ENCODE results near the gene MMS22L.
A peak's percentile ranks its signal among the peaks of the same experiment; 100 is the strongest.

Gene MMS22L

GRCh38 chr6:97145691-97146090 is 137.3 kb downstream of the MMS22L start:
- no peak for DNase-seq (ENCODE audit: low read depth)

DNA sequence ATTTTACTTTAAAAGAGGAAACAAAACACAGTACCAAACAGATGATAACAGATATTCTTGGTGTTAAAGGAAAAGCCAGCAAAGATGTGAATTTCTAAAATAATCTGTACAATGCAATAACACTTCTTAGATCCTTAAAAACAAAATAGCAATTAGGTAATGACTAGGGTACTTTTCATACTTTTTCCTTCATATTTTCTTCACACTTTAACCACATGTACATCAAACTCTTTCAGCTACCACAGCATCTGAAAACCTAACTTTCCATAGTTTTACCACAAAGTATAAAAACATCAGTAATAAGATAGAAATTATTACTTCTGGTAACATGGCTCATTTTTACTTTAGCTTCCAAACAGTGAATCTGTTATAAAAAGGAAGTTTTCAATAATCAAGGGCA is 141.3 kb downstream of the MMS22L start:
- no peak for DNase-seq (ENCODE audit: low read depth)

GRCh38 chr6:97138581-97138980 is 144.4 kb downstream of the MMS22L start:
- no peak for DNase-seq (ENCODE audit: low read depth)

DNA sequence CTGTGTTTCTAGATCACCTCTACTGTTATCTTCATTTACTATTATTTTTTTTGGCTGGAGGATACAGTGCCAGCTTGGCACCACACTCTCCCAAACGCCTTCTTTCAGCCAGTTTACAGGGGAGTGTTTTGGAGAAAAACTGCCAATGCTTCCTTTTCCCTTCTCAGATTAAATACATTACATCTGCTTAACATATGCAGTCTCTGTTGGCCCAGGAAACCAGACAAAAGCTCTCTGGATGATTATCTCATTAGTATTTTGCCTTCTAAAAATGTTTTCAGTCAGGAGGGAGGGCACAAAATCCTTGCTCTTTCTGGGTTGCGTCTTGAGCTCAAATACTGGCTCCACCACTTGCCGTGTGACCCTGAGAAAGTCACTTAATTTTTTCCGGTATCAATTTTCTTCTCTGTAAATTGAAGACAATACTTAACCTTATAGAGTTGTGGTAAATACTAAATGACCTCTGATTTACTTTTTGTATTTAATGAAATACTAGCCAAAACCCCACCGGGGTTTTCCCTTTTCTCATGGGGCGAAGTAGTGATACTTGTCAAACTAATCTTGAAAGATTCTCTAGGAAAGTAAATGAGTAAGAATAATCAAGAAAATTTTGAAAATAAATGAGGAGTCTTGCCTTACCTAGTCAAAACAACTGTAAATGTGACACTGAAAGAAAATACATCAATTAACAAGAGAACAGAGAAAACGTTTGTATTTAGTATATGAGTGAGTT is 146.2 kb downstream of the MMS22L start:
- DNase-seq (ENCODE audit: low read depth) = no peak

DNA sequence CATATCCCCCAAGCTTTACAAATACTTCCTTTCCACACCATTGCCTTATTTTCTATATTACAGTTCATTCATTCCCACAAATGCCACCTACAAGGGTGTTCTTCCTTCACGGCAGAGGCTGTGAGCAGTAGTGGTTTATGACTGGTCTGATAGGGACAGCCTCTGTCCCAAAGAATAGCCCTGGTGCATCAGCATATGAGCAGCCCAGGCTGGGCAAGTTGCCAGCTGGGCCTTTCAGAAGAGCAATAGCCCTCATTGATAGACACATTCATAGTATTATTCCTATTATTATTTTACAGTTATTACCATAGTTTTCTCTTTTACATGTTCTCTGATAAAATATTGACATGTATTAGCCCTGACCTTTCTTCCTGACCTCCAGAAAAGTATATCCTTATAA is 149.9 kb downstream of the MMS22L start:
- DNase-seq (ENCODE audit: low read depth) = no peak

DNA sequence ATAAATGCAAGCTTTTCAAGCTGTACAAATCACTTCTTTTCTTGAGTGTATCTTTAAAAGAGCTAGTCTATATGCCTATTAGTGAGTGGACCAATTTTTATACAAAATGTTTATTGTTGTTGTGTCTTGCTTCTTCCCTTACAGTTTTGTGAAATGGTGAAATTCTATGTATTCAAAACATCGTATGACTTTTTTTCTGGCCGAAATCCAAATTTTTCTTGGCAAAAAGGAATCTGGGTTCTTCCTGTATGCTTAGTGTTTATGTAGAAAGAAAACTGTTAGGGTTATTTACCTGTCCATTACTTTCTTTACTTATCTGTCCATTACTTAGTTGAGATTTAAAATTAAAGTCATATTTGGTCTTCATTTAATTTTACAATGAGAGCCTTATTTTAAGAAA is 153.9 kb downstream of the MMS22L start:
- no peak for DNase-seq (ENCODE audit: low read depth)

- DNase-seq (ENCODE audit: low read depth) = no peak
Observed at GRCh38 chr6:97128507-97128906, 154.5 kb downstream of the MMS22L start.

DNA sequence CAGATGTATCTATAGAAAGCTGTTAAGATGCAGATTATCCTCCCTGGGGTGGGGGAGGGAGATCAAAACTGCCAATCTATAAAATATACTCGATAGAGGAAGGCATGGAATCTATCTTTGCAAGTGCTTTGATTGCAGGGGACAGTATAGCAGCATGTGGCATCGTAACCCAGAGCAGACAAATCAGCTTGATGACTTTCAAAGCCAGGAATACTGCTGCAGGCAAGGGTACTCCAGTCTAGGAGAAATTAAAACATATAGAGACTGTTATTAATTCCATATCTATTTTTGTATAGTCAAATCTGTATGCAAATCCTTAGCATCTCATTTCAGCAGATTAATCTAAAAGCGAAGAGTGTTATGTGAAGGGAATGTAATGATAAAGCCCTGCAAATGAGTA is 159.4 kb downstream of the MMS22L start:
- no peak for DNase-seq (ENCODE audit: low read depth)

- DNase-seq (ENCODE audit: low read depth) = no peak
Observed at GRCh38 chr6:97123112-97123511, 159.9 kb downstream of the MMS22L start.

GRCh38 chr6:97120511-97120910 is 162.5 kb downstream of the MMS22L start:
- no peak for DNase-seq (ENCODE audit: low read depth)

- no peak for DNase-seq (ENCODE audit: low read depth)
Observed at GRCh38 chr6:97114645-97115044, 168.4 kb downstream of the MMS22L start.

GRCh38 chr6:97113170-97113569 is 169.8 kb downstream of the MMS22L start:
- peak; percentile 9 for DNase-seq (ENCODE audit: low read depth)

GRCh38 chr6:97111243-97111642 is 171.8 kb downstream of the MMS22L start:
- no peak for DNase-seq (ENCODE audit: low read depth)

DNA sequence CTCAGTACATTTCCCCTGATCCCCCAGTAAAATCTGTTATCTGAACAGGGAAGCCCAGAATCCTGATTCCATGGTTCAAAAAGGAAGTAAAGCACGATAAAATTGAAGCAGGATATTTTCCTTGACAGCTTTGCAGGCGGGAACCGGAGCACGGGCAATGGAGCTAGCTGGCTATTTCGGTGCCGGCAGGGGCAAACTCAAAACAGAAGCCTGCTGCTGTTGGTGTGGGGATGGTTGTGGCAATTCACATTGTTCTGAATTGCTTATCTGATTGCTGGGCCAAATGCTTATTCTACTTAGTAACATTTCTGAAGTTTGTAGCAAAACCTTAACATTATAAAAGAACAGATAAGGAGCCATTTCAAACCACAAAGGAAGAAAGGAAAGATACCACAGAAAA is 172.4 kb downstream of the MMS22L start:
- no peak for DNase-seq (ENCODE audit: low read depth)

GRCh38 chr6:97110149-97110548 is 172.9 kb downstream of the MMS22L start:
- no peak for DNase-seq (ENCODE audit: low read depth)

GRCh38 chr6:97109444-97109843 is 173.6 kb downstream of the MMS22L start:
- no peak for DNase-seq (ENCODE audit: low read depth)

DNA sequence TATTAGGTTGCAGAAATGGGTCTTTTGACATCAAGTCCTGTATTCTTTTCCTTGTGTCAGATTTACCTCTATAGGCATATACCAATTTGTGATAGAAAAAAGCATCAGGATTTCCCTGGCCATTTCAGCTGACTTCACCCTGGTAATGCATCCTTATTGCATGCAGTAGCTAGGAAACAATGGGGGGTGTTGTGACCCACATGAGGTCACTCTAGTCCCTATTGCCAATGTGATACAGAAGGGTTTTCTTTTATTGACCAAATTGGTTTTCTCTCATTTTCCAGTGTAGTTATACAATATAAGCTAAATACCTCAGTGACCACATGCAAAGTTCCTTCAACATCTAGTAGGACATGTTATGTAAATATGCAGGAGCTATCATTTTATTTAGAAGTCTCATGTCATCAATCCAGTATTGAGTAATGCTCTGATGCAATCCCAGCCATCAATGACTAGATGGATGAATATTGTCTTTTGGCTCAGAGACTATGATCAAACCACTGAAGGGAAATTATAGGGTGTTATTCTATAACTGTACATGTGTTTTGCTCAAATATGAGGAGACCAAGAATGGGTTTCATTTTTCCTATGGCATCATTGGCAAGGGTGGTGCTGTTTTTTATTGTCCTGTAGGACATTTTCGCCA is 180.7 kb downstream of the MMS22L start:
- no peak for DNase-seq (ENCODE audit: low read depth)

DNA sequence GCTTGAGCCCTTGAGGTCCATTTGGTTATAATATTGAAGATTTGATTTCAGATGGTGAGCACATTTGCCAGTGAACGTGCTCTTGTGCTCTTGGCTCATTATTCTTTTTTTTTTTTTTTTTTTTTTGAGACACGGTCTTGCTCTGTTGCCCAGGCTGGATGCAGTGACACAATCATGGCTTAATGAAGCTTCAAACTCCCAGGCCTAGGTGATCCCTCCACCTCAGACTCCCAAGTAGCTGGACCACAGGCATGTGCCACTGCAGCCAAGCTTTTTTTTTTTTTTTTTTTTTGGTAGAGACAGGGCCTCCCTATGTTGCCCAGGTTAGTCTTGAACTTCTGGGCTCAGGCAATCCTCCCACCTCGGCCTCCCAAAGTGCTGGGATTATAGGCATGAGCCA is 182.3 kb downstream of the MMS22L start:
- DNase-seq (ENCODE audit: low read depth) = no peak

GRCh38 chr6:97097068-97098047 is 185.7 kb downstream of the MMS22L start:
- no peak for DNase-seq (ENCODE audit: low read depth)

GRCh38 chr6:97095311-97095850 is 187.6 kb downstream of the MMS22L start:
- DNase-seq (ENCODE audit: low read depth) = no peak

- no peak for DNase-seq (ENCODE audit: low read depth)
Observed at GRCh38 chr6:97094376-97094775, 188.6 kb downstream of the MMS22L start.

DNA sequence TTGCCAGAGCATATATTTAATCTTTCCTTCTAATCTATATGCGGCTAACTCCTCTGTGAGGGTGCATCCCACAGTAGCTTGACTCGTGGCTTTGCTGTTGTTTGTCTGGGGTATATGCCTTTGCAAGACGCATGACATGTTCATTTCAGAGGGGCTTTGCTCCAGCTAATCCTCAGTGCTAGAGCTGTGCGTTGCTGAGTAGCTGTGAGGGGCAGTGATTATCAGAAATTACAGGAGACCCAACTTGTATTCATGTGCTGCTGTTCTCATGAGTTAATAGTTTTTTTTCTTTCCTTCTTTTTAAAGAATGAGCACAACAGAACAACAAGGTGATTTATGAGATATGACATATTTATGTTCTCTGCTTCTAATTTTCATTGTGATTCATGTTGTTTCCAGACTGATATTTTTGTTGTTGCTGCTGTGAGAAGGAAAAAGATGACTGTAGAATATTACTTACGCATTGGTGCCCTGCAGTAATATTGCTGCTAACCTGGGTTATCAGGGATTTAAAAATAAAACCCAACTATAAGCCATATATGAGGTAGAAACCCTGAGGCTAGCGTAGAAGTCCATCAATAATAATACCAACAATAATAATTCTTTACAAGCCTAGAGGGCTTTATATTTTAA is 190.2 kb downstream of the MMS22L start:
- no peak for DNase-seq (ENCODE audit: low read depth)

All from activated T-cell treated with anti-CD3 and anti-CD28 coated beads for 48 hours (primary cell).